ENCODE data around the gene PFN3.

PFN3 gene

DNA sequence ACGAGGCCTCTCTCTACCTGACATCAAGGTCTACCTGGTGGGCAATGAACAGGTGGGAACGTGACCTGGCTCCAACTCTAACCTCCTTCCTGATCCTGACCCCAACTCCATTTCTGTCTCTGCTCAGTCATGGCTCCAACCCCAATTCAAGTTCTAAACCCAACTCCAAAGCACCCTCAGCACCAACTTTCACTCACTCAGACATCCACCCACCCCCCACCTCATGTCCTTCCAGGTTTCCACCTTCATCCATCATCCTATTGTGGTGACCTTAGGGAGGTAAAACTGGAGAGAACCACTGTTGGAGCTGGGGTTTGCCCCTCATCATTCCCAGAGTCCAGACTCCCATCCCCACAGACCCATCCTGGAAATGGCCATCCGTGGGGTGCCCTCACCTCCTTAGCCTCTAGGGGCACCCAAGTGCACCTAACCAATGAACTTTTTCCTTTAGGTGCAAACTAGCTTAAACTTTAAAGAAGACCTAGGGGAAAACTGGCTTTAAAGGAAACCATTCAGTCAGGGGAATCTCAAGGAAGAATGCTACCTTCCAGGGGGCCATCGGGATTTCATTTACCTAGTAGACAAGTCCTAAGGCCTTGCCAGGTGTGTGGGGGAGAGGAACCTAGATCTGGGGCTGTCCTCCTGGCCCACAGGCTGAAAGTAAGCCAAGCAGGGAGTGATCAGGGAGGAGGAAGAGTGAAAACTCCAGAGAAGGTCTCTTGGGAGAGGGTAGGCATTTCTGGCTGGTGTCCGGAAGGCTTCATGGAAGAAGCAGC lies 31.4 kb downstream of the PFN3 start:
- in situ Hi-C loops (cut with MboI; ENCODE audit: low pct_unique_long_range_greater_than_20kb, low sequenced_read_pairs, unreplicated experiment), result no loop called here
- TF ChIP-seq CTCF (IDR thresholded peaks at IDR 0.05; ENCODE audit: extremely low read depth, insufficient read depth, missing control alignments), result peak; percentile 74
- DNase-seq (ENCODE audit: low spot score), result peak; percentile 77

- DNase-seq (ENCODE audit: low spot score), result no peak
- in situ Hi-C loops (cut with MboI; ENCODE audit: low pct_unique_long_range_greater_than_20kb, low sequenced_read_pairs, unreplicated experiment), result no loop called here
- TF ChIP-seq CTCF (IDR thresholded peaks at IDR 0.05; ENCODE audit: extremely low read depth, insufficient read depth, missing control alignments), result no peak
Observed at GRCh38 chr5:177367981-177368868, 32.2 kb downstream of the PFN3 start.

DNA sequence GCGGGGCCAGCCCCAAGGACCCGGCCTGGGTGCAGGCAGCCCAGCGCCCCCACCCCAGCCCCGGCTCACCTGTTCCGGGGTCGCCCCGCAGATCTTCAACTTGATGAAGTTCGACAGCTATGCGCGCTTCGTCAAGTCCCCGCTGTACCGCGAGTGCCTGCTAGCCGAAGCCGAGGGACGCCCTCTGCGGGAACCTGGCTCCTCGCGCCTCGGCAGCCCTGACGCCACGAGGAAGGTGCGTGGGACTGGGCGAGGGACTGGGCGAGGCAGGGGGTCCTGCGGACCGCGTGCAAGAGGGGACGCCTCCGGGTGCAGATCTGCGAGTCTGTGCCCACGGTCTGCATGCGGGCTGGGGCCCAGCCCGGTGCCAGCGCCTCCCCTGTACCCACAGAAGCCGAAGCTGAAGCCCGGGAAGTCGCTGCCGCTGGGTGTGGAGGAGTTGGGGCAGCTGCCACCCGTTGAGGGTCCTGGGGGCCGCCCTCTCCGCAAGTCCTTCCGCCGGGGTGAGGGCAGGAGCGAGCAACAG lies 33.1 kb downstream of the PFN3 start:
- no peak for DNase-seq (ENCODE audit: low spot score)
- in situ Hi-C loops (cut with MboI; ENCODE audit: low pct_unique_long_range_greater_than_20kb, low sequenced_read_pairs, unreplicated experiment), result no loop called here
- no peak for TF ChIP-seq CTCF (IDR thresholded peaks at IDR 0.05; ENCODE audit: extremely low read depth, insufficient read depth, missing control alignments)

DNA sequence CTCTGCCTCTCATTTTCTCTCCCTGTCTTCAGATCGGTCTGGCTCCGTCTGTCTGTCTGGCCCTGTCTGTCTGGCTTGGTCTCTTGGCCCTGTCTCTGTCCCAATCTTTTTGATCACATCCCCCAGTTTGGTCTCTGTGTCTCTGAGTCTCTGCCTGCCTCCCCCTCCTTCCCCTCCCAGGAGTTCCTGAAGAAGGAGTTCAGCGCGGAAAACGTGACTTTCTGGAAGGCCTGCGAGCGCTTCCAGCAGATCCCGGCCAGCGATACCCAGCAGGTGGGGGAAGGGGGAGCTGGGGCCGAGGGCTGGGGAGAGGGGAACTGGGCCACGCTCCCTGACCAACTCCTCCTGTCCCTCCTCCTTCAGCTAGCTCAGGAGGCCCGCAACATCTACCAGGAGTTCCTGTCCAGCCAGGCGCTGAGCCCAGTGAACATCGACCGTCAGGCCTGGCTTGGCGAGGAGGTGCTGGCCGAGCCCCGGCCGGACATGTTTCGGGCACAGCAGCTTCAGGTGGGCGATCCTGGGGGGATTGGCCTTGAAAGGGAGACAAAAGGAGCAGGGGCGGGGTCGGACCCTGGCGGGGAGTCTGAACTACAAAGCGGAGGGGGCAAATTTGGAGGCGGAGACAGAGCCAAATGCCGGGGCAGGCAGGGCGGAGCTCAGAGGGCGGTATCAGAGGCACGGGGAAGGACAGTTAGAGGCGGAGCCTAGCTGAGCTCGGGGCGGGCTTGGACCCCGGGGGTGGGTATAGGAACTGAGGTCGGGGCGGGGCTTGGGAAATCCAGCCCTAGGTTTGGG lies 33.7 kb downstream of the PFN3 start:
- no peak for TF ChIP-seq CTCF (IDR thresholded peaks at IDR 0.05; ENCODE audit: extremely low read depth, insufficient read depth, missing control alignments)
- no peak for DNase-seq (ENCODE audit: low spot score)
- in situ Hi-C loops (cut with MboI; ENCODE audit: low pct_unique_long_range_greater_than_20kb, low sequenced_read_pairs, unreplicated experiment), result no loop called here

GRCh38 chr5:177365845-177366527 lies 34.5 kb downstream of the PFN3 start:
- no peak for TF ChIP-seq CTCF (IDR thresholded peaks at IDR 0.05; ENCODE audit: extremely low read depth, insufficient read depth, missing control alignments)
- in situ Hi-C loops (cut with MboI; ENCODE audit: low pct_unique_long_range_greater_than_20kb, low sequenced_read_pairs, unreplicated experiment), result no loop called here
- no peak for DNase-seq (ENCODE audit: low spot score)
